Measurements from ENCODE around the gene LYZL4.

The LYZL4 gene, protein sequence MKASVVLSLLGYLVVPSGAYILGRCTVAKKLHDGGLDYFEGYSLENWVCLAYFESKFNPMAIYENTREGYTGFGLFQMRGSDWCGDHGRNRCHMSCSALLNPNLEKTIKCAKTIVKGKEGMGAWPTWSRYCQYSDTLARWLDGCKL

DNA sequence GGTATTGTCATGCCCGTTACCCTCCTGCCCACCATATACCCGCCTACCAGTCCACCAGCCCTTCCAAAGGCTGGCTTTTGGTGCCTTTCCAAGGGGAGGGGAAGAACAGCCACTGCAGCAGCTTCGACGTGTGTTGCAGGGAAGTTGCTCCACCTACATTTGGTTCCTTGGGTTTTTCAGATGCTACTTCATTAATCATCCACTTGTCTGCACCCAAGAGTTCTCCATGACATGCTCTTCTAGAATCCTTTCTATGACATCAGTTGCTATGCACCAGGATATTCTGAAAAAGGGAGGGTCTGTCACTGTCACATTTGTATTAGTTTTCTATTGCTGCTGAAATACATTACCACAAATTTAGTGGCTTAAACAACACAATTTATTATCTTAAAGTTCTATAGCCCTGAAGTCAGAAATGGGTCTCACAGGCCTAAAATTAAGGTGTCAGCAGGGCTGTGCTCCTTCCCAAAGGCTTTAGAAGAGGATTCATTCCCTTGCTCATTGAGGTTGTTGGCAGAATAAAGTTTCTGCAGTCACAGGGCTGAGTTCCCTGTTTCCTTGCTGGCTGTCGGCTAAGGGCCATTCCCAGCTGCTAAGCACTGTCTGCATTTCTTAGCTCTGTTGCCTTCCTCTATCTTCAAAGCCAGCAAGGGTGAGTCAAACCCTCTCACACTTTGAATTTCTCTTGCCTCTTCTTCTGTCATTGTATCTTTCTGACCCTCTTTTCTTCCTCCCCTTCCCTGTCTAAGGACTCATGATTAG is at the start of gene LYZL4:
TSS of gene LYZL4 (minus strand) at position 241 of the 762 bp plus-strand sequence. CDS start 3,359 bp downstream, outside the sequence.
- DNase-seq (ENCODE audit: low spot score) = no peak

DNA sequence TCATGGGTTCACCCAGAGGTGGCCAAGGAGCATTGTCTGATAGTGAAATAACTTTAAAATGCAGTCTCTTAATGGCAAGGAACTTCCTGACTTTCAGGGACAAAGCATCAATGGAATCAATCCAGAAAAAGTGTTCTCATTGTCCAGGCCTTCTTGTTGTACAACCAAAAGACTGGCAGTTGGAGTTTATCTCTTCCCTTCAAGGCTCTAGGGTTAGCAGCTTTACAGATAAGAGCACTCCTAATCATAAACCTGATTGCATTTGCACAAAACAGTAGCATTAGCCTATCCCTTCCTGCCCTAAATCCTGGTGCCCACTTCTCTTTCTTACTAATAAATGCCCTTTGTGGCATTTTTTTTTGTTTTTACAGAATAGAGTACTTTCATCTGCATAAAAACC is 48.7 kb upstream of the LYZL4 start:
- no peak for DNase-seq (ENCODE audit: low spot score)

DNA sequence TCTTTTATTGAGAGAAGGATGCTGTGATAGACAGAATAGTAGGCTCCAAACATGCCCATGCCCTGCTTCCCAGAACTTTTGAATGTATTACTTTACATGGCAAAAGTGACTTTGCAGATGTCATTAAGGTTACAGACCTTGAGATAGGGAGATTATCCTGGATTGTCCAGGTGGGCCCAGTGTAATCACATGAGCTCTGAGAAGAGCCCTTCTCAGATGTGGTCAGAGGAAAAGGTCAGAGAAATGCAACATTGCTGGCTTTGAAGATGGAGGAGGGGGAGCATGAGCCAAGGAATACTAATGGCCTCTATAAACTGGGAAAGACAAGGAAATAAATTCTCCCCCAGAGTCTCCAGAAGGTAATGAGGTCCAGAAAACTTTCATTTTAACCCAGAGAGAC is 45.8 kb upstream of the LYZL4 start:
- no peak for DNase-seq (ENCODE audit: low spot score)

DNA sequence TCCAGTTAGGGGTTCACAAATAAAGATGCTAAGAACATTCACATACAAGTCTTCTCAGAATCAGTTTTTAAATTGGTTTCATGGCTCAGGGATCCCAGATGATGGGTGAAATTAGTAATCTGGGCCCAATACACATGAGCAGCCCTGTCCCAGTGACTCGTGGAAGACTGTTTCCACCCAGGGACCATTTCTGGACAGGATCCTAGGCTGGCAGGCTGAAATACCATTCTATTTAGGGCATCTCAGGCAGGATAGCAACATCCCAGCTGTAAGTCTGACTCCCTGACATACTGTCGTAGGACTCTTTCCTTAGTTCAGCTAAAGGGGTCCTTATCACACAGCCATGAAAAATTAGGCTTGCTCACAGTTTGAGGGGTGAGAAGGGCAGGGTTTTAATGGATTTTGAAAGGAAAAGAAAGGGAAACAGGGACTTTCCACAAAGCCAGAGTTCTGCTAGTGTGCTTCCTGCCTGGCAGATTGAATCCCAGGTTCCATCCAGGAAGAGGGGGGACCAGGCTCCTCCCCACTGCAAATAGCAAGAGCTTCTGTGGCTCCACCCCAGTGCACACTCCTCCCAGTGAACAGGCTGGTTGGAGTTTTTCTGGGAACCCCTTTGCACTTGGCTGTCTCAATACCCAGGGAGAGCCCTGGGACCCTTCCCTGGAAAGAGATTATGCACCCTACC is 41.3 kb upstream of the LYZL4 start:
- no peak for DNase-seq (ENCODE audit: low spot score)

DNA sequence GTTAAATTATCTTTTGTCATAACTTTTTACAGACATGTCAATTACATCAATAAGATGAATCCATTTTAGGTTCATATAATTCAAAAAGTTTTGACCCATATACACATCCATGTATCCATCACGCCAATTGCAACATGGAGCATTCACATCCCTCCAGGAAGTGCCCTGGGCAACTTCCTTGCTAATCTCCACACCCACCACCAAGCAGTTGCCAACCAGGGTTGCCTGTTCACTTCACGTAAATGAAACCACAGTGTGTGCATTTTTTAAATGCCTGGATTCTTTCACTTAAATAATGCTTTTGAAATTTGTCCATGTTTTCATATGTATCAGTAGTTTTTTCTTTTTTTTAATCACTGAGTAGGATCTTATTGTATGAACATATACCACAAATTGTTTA is 40.7 kb upstream of the LYZL4 start:
- DNase-seq (ENCODE audit: low spot score) = no peak

DNA sequence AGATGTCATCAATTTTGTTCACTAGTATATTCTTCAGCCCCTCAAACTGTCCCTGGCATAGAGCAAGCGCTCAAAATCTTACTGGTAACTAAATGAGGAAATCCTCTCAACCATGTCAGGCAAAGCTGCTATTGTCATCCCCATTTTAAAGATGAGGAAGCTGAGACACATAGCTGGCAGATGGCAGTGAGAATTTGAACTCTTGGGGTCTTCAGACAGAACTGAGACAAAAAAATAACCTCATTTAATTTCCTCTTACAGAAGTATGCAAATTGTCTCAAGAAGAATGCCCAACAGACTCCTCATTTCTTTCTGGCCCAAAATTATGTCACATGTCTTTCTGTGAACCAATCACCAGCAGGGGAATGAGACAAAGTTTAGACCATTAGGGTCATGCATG is 40.2 kb upstream of the LYZL4 start:
- DNase-seq (ENCODE audit: low spot score) = no peak

DNA sequence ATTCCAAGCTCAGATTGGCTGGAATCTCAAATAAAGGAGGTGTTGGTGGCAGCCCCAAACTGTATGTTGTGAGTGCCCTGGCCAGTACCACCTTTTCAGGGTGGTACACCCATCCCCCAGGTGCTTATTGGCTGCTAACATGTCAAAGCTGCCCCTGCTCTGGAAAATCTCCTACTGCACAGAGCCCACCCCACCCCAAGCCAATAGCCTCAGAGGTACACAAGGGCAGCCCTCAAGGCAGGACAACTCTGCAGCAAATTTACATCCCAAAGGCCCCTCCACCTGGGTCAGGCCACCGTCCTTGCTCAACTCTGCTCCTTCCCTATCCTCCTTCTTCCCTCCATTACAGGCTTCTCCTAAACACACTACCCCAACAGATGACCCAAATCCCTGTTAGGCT is 37.1 kb upstream of the LYZL4 start:
- DNase-seq (ENCODE audit: low spot score) = no peak

DNA sequence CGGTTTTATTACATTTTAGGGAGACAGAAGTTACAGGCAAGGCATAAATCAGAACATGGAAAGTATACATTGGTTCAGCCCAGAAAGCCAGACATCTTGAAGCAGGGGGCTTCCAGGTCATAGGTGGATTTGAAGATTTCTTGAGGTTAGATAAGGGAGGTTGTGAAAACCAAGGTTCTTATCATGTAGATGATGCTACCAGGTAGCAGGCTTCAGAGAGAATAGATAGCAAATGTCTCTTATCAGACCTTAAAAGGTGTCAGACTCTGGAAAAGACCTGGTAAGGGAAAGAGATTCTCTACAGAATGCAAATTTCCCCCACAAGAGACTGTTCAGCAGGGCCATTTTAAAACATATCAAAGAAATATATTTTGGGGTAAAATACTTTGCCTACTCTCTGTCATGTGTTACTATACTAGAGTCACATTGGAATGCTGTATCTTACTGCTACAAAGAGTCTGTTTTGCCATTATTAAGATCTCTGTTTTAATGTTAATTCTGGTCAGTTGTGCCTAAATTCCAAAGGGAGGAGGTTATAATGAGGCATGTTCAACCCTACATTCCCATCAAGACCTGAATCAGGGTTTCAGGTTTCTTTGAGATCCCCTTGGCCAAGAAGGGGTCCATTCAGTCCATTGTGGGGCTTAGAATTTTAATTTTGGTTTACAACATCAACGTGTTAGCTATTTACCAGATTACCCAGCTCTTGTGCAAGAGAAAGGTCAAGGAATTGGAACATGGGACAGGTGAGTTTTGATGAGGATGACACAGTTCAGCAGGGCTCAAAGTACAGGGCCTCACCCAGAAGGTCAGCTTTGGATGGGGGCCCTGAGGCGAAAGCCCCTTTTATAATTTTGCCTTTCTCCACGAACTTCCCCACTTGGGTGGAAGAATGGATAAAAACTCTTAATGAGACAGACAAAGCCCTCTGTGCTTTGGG is 36.0 kb upstream of the LYZL4 start:
- DNase-seq (ENCODE audit: low spot score) = no peak

DNA sequence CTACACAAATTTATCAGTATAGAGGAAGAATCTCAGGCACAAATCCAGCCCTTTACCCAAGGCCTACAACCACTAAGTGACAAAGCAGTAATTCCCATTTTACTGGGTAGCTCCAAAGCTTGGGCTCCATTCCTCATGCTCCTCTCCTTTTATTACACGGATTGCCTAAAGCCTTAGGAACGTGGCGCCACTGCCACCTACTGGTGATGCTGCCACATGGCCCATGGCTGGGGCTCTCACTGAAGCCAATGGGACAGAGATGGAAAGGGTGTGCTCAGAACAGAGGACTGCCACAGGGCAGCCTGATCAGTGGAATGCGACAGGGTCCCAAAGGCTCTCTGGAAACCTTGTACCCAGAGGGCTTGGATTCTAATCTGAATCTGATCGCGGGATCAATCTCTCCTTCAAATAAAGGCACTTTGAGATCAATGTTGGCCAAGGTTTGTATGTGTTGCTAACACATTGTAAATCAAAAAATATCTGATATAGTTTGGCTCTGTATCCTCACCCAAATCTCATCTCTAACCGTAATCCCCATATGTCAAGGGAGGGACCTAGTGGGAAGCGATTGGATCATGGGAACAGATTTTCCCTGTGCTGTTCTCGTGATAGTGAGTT is 33.5 kb upstream of the LYZL4 start:
- DNase-seq (ENCODE audit: low spot score) = peak; percentile 65

DNA sequence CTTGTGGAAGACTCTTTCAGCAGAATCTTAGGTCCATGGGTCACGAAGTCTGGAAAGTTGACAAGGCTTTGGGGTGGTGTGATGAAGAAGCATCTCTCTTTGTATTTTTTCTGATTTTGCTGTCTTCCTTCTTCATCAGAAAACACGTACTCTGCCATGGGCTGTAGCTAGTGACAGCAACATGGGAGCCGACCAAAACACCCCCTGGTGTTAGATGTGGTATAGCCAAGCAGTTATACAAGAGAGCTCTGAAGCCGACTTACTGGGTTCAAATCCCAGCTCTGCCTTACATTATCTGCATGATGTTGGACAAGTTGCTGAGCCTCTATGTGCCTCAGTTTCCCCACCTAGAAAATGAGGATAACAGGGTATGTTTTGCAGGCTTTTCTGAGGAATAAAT is 32.9 kb upstream of the LYZL4 start:
- DNase-seq (ENCODE audit: low spot score) = no peak

DNA sequence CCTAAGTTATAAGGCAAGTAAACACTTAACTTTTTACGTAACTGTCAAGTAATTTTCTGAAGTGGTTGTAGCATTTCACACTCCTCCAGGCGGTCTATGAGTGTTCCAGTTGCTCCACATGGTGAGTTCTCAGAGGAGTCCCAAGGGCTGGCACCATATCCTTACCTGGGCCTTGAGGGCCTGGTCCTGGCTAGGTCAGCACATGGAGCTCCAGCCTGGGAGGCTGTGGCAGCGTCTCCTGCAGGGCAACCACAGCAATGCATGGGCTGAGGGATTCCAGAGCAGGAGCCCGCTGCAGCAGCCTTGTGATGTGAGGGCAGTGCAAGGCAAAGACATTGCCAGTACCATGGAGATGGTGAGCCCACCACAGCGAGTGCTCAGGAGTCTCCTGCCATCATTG is 32.2 kb upstream of the LYZL4 start:
- DNase-seq (ENCODE audit: low spot score) = no peak

DNA sequence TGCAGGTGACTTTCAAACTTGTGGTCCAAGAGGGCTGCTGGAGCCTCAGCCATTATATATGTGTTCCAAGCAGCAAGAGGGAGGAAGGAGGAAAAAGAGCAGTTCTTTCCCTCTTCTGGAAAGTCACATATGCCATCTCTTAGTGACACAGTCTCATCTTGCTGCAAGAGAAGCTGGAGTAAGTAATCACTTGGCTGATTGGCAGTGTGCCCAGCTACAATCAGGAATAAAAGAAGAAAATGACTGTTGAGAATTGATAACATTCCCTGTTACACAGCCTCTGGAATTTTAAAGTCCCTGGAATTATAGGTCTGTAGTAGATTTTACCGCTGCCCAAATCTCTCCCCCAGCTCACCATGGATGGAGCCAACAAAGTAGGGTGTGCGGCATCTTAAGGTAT is 31.4 kb upstream of the LYZL4 start:
- DNase-seq (ENCODE audit: low spot score) = no peak

DNA sequence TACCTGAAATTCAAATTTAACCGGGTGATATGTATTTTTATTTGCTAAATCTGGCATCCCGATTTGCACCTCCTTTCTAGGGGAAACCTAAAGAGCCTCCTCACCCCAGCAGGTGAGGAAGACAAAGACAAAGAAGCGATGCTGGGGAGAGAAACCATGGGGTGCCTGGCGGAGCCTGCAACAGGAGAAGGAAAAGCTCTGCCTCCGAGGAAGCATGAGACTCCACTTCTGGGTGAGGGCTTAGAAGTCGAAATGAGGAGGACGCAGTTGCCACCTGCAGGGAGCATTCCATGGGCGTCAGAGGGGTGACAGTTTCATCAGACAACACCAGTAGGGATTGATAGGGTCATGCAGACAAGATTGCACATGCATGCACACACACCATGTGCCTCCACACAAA is 30.5 kb upstream of the LYZL4 start:
- no peak for DNase-seq (ENCODE audit: low spot score)

DNA sequence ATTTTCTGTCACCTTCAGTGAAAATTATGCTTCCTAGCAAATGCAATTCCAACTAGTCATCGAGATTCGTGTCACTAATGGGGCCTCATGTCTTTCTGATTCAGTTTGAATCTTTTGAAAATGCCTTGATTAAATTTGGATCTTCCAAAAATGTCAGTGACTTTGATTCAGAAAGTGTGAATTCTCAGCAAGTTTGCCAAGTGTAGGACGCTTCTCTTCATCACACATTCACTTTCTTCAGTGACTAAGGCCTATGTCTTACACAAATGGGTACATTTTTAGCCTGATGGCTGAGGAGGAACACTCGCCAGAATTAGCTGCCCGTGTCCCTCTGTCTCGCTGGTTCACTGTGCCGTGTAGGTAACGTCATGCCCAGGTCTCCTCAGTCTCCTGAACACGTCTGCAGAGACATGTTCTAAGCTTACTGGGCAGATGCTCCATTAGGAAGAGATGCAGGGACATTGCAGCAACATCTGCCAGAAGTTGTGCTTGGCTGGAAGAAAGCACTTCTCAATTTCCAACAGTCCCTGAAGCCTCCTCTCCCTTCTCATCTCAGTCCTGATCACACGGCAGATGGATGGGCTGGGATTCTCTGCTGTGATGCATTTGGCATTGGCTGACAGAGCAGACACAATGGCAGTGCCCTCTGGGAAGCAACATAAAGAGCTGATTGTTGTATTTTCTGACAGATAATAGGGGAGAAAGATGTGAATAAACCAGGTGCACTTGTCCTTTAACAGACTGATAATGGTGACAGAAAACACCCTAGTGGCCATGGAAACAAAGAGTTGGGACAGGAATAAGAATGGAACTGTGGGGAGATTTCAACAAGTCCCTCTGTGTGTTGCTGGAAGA is 29.1 kb upstream of the LYZL4 start:
- DNase-seq (ENCODE audit: low spot score) = no peak

DNA sequence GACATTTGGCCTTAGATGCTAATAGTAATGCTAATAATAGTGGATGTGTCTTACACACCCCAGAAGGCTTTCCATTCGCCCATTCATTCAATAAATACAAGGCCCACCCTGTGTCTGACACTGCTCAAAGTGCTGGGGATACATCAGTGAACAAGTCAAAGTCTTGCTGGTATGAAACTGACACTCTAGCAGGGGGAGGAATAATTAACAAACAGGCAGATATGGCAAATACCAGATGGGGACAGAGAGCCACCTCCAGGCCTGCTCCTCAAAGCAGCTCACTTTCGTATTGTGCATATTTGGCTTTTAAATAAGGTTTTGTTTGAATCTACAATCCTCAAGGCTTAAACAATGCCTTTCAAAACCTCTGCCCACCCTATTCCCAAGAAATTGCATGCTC is 28.3 kb upstream of the LYZL4 start:
- DNase-seq (ENCODE audit: low spot score) = no peak

DNA sequence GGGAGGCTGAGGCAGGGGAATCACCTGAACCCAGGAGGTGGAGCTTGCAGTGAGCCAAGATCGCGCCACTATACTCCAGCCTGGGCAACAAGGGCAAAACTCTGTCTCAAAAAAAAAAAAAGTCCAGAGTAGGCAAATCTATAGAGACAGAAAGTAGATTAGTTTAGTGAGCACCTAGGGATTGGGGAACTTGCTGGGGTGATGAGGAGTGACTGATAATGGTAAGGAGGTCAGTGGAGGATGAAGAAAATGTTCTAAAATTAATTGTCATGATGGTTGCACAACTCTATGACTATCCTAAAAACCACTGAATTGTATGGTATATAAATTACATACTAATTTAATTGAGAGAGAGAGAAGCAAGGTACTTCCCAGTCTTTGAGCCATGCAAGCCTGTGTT is 27.8 kb upstream of the LYZL4 start:
- DNase-seq (ENCODE audit: low spot score) = no peak

DNA sequence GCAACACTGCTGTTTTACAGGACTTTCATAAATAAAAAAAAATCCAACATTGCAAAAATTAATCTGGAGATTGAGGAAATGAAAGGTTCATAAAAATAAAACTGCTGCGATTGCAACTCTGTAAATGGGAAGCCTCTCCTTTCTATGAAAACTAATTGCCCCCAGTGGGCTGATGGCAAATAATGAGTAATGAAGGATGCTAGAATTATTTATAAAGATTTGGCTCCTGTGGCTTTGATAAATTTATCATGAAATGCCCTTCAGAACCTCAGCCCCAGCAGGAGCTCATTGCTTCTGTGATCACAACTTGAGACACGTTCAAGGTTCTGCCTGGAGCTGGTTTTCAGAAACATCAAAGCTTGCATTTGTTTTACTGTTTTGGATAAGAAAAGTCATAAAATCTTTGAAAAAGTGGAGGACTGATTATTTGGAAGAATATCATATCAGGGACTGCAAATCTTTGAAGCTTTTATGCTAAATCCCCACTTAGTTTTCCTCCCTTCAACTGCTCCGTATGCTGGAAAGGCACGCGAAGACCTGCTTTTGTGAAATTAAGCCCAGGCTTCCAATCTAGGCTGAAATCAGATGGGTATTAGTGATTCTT is 24.5 kb upstream of the LYZL4 start:
- no peak for DNase-seq (ENCODE audit: low spot score)

DNA sequence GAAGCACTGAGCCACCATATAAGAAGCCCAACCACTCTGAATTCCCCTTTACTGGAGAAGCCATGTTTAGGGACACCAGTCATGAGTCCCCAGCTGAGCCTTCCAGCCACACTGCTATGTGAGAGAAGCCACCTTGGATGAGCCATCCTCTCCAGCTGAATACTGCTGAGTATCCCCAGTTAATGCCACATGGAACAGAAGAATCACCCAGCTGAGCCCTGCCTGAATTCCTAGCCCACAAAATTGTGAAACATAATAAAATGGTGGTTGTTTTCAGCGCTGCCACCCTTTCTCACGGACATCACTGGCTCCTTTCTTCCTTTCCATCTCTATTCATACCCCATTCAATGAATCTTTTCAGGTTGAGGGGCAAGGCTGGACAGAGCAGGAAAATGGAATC is 22.1 kb upstream of the LYZL4 start:
- no peak for DNase-seq (ENCODE audit: low spot score)

DNA sequence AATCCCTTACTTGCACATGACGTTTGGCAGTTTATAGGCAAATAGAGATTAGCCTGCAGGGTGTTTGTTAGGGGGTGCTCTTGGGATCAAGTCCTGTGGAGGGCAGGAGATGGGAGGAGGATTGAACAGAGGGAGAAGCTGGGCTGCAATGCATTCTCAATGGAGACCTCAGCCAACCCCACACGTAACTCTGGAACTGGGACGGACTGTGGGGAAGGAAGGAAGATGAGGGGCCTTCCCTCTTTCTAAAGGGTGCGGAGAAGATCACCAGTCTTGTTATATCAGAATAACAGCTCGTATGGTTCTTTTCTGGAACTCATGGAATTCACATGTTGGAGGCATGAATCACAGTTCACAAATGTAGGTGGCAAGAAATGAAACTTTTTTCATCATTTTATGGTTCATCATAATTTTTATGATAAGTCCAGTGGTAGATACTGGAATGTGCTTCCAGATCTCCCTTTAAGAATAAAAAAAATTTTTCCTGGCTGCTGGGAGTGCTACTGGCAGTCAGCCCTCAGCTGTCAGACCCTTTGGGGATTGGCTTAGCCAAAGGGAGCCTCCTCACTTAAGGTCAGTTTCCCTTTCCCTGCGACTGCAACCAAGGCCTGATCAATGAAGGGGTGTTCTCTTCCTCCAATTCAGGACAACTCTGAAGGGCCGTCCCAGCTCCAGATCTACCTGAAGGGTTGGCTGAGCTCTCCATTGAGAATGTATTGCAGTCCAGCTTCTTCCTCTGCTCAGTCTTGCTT is 20.5 kb upstream of the LYZL4 start:
- no peak for DNase-seq (ENCODE audit: low spot score)

DNA sequence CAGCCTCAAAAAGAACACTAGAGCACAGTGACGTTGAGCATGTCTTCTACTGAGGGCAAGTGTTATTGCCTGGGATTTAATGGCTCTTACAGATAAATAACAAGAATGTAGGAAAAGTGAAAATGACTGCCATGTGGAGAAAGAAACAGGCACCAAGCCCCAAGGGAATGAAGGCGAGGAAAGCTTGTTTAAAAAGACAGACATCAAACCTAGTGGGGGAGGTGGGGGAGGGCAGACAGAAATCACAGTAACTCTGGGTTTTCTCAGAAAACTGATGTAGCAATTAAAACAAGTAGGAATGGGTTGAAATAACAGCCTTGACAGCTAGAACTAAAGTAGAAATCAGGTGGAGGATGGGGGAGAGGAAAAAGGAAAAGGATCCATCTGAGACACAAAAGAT is 18.4 kb upstream of the LYZL4 start:
- peak; percentile 15 for DNase-seq (ENCODE audit: low spot score)

All from putamen (tissue), 1 donor.